AG10803 (cell line): ENCODE data around the gene C1orf21.

Source experiments
- DNase-seq: peaks from one replicate; pipeline ENCODE4 v3.0.0; 2010; ENCODE audit warnings: low read depth
- H3K4me3 ChIP-seq: 2 replicates; pipeline ENCODE4 v1.5.1; 2011; ENCODE audit warnings: mild to moderate bottlenecking, low read length, control low read depth
- CTCF ChIP-seq: conservative IDR thresholded peaks from 2 replicates; pipeline ENCODE4 v1.5.1; 2011; ENCODE audit warnings: mild to moderate bottlenecking, low read length, control low read depth, inconsistent platforms

Gene C1orf21

DNA sequence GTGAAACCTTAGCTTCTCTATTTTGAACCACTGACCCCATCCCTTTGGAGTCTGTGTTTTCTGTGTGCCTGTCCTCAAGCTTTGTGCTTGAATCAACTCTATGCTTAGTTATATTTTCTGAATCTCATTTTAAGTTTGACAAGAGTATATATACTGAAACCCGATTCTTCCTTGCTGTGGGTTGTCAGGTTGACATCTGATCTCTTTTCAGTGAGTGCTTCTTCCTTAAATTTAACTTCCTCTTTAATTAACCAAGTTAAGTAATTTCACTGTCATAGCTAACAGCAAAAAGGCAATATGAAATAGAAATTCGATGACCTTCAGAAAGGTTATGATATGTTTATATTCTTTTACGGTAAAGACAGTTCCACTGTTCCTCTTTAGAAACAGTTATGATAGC is 69.4 kb downstream of the C1orf21 start:
- no peak overlapping the region for H3K4me3 ChIP-seq
- TF ChIP-seq CTCF: no peak
- no peak for DNase-seq

- no peak overlapping the region for H3K4me3 ChIP-seq
- TF ChIP-seq CTCF: no peak
- peak; percentile 68 for DNase-seq
These were observed 70.7 kb downstream of the C1orf21 start for GRCh38 chr1:184457500-184457899.

GRCh38 chr1:184461321-184461720 is 74.5 kb downstream of the C1orf21 start:
- no peak overlapping the region for H3K4me3 ChIP-seq
- no peak for TF ChIP-seq CTCF
- no peak for DNase-seq

GRCh38 chr1:184462155-184462554 is 75.3 kb downstream of the C1orf21 start:
- H3K4me3 ChIP-seq: no peak overlapping the region
- TF ChIP-seq CTCF: no peak
- no peak for DNase-seq

DNA sequence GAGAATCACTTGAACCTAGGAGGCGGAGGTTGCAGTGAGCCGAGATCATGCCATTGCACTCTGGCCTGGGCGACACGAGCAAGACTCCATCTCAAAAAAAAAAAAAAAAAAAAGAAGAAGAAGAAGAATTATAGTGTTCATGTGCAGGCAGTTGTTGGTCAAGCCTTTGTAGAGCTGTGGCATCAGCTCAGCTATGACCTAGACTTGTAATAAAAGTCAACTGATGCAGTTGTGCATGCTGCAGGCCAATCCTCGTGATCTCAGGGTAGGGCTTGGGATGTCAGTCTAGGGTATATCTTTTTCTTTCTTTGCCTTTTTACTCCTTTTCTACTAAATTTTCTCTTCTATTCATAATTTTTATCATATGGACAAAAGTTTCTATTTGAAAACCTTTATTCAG is 76.2 kb downstream of the C1orf21 start:
- no peak overlapping the region for H3K4me3 ChIP-seq
- no peak for DNase-seq
- TF ChIP-seq CTCF: no peak

- TF ChIP-seq CTCF: no peak
- no peak for DNase-seq
- no peak overlapping the region for H3K4me3 ChIP-seq
These were observed 76.9 kb downstream of the C1orf21 start for GRCh38 chr1:184463680-184464079.

DNA sequence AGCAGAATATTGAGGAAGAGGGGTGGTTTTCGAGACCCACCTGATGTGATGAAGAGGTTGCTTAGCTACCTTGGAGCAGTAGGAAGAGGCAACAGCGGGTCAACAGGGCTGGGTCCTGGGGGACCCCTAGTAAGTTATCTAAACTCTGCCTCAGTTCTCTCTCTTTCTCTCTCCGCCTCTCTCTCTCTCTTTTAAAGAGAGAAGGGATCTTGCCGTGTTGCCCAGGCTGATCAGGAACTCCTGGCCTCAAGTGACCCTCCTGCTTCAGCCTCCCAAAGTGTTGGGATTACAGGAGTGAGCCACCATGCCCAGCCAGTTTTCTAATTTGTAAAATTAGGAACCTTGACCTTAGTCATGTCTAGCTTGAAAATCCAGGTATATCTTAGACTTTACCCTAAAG is 77.9 kb downstream of the C1orf21 start:
- DNase-seq: no peak

More for the DNA sequence above, 77.9 kb downstream of the C1orf21 start:
- no peak for TF ChIP-seq CTCF
- no peak overlapping the region for H3K4me3 ChIP-seq
